PC-3 (cell line): ENCODE results near the gene PDSS1. TPM values are rescaled to one million over a fixed set of nuclear protein-coding genes. Genes with fewer than 3 reads are reported as not detected.

Experiments used
- ATAC-seq: fragments of 200-7000 bp; cut with Tn5 transposase; 2 replicates; pipeline ENCODE4 v1.9.1; 2020; ENCODE audit warnings: mild to moderate bottlenecking, moderate library complexity
- BruUV-seq: library from RNA; stranded (reverse); fragments of 400-500 nt; replicated peaks from 2 replicates; lab custom pipeline; 2021; lab: Mats Ljungman, UMichigan
- CTCF ChIA-PET: fragments of 300-600 bp; sonication (Branson Sonifier 250); formaldehyde crosslinking; loops from one replicate; lab custom pipeline; 2022; ENCODE audit warnings: antibody characterized with exemption; lab: Charles Lee
- POLR2A ChIA-PET: fragments of 300-600 bp; sonication (Branson Sonifier 250); formaldehyde crosslinking; loops from one replicate; lab custom pipeline; 2022; ENCODE audit warnings: antibody characterized with exemption; ENCODE audit not compliant: unreplicated experiment; lab: Charles Lee
- DNase-seq: peaks from one replicate; pipeline ENCODE4 v3.0.0-alpha.2; 2015
- H2AFZ ChIP-seq: fragments of 300-600 bp; sonication (generic); 2 replicates; pipeline ENCODE4 v1.6.0; 2016; ENCODE audit warnings: antibody characterized with exemption, low read length
- H3F3A ChIP-seq: fragments of 300-600 bp; sonication (generic); one replicate; pipeline ENCODE4 v1.6.0; 2017; ENCODE audit warnings: antibody characterized with exemption, low read length, control low read depth, mild to moderate bottlenecking; ENCODE audit not compliant: unreplicated experiment
- H3K27ac ChIP-seq: fragments of 300-600 bp; sonication (generic); 2 replicates; pipeline ENCODE4 v1.5.1; 2016; ENCODE audit warnings: mild to moderate bottlenecking, low read length
- H3K27me3 ChIP-seq: fragments of 300-600 bp; sonication (generic); 2 replicates; pipeline ENCODE4 v1.6.1; 2016; ENCODE audit warnings: low read length, mixed read lengths
- H3K36me3 ChIP-seq: fragments of 300-600 bp; sonication (generic); 2 replicates; pipeline ENCODE4 v1.6.1; 2016; ENCODE audit warnings: low read depth, mixed run types, low read length, mixed read lengths
- H3K4me1 ChIP-seq: fragments of 300-600 bp; sonication (generic); 2 replicates; pipeline ENCODE4 v1.5.1; 2016; ENCODE audit warnings: low read length; ENCODE audit not compliant: insufficient read depth
- H3K4me2 ChIP-seq: fragments of 300-600 bp; sonication (generic); 2 replicates; pipeline ENCODE4 v1.6.0; 2016; ENCODE audit warnings: low read length
- H3K4me3 ChIP-seq: fragments of 300-600 bp; sonication (generic); 2 replicates; pipeline ENCODE4 v1.5.1; 2016; ENCODE audit warnings: mild to moderate bottlenecking, low read length, mixed read lengths
- H3K79me2 ChIP-seq: fragments of 300-600 bp; sonication (generic); 2 replicates; pipeline ENCODE4 v1.6.1; 2017; ENCODE audit warnings: low read length, mixed read lengths
- H3K9ac ChIP-seq: fragments of 300-600 bp; sonication (generic); 2 replicates; pipeline ENCODE4 v1.6.0; 2016; ENCODE audit warnings: mild to moderate bottlenecking, low read length
- H3K9me2 ChIP-seq: fragments of 300-600 bp; sonication (generic); replicated peaks from 2 replicates; pipeline ENCODE4 v1.6.1; 2016; ENCODE audit warnings: mixed run types, low read length, mixed read lengths
- H3K9me3 ChIP-seq: fragments of 300-600 bp; sonication (generic); 2 replicates; pipeline ENCODE4 v1.6.1; 2016; ENCODE audit warnings: low read length, mixed read lengths
- H4K20me1 ChIP-seq: fragments of 300-600 bp; sonication (generic); 2 replicates; pipeline ENCODE4 v1.6.1; 2016; ENCODE audit warnings: low read length, mixed read lengths
- CTCF ChIP-seq: fragments of 300-600 bp; sonication (generic); conservative IDR thresholded peaks from 2 replicates; pipeline ENCODE4 v1.5.1; 2017; ENCODE audit warnings: antibody characterized with exemption, low read depth, mild to moderate bottlenecking, low read length
- EZH2 ChIP-seq: fragments of 300-600 bp; sonication (generic); IDR thresholded peaks from one replicate; pipeline ENCODE4 v1.6.1; 2017; ENCODE audit warnings: antibody characterized with exemption, mild to moderate bottlenecking, low read length; ENCODE audit not compliant: unreplicated experiment
- EZH2phosphoT487 ChIP-seq: fragments of 300-600 bp; sonication (generic); IDR thresholded peaks from 2 replicates; pipeline ENCODE4 v1.6.1; 2018; ENCODE audit warnings: mild to moderate bottlenecking, antibody characterized with exemption, low read length, borderline replicate concordance
- intact Hi-C: fragments of 100-400 bp; cut with micrococcal nuclease; formaldehyde crosslinking; loops from 2 replicates; pipeline ENCODE4 v1.9.0; 2023
- total RNA-seq: library from RNA; depleted of rRNA; stranded (reverse); fragments of >200 nt; gene quantifications from 2 replicates; pipeline ENCODE4 v1.2.3, GENCODE V29; 2014

Gene PDSS1
- total RNA-seq, 1 experiment from 2014 or later: 16.8 TPM

- Histone ChIP-seq H4K20me1 (no peaks in the 10 kb centered on the region), H3K9ac (no peak overlapping the region), H3K9me2 (no peaks in the 10 kb centered on the region), H3K4me2 (no peak overlapping the region), H3K9me3 (no peaks in the 10 kb centered on the region), H3F3A (no peaks in the 10 kb centered on the region), H3K4me3 (no peak overlapping the region), H3K27me3 (0 out of 2 replicates have a peak, but pooled peaks cover 13% of the 10 kb centered on the region), H2AFZ (no peak overlapping the region), H3K4me1 (no peaks in the 10 kb centered on the region), H3K36me3 (no peaks in the 10 kb centered on the region), H3K79me2 (no peaks in the 10 kb centered on the region), H3K27ac (no peak overlapping the region)
- ChIA-PET CTCF (no interaction called here), POLR2A (no interaction called here)
- TF ChIP-seq CTCF: no peak
- no peak for TF ChIP-seq EZH2phosphoT487
- TF ChIP-seq EZH2: no peak
- no TSS peak for BruUV-seq
- DNase-seq (no peak), ATAC-seq (no peak)
- intact Hi-C loops: no loop called here
Observed at GRCh38 chr10:26653004-26653403, 44.5 kb upstream of the PDSS1 start.

- H3K4me2 ChIP-seq: no peak overlapping the region
- no peaks in the 10 kb centered on the region for H3F3A ChIP-seq
- H2AFZ ChIP-seq: no peak overlapping the region
- intact Hi-C loops: no loop called here
- BruUV-seq: no TSS peak
- H3K9me2 ChIP-seq: no peaks in the 10 kb centered on the region
- ChIA-PET POLR2A (interaction anchor here (0.7 kb wide), 1 partner anchor 97 kb away, joined by 3 read pairs; no protein-coding TSS in a partner anchor), CTCF (no interaction called here)
- peaks cover 7% of the 10 kb centered on the region; the same call in 1 of the 2 replicates for H3K27me3 ChIP-seq
- H3K27ac ChIP-seq: no peak overlapping the region
- H4K20me1 ChIP-seq: no peaks in the 10 kb centered on the region
- H3K4me1 ChIP-seq: no peaks in the 10 kb centered on the region
- no peaks in the 10 kb centered on the region for H3K9me3 ChIP-seq
- H3K79me2 ChIP-seq: no peaks in the 10 kb centered on the region
- H3K4me3 ChIP-seq: no peak overlapping the region
- no peaks in the 10 kb centered on the region for H3K36me3 ChIP-seq
- TF ChIP-seq EZH2: no peak
- no peak for TF ChIP-seq CTCF
- TF ChIP-seq EZH2phosphoT487: no peak
- DNase-seq (no peak), ATAC-seq (no peak)
- no peak overlapping the region for H3K9ac ChIP-seq
Observed at GRCh38 chr10:26655746-26656145, 41.8 kb upstream of the PDSS1 start.

GRCh38 chr10:26662864-26663263, 34.6 kb upstream of the PDSS1 start:
- ATAC-seq (no peak), DNase-seq (no peak)
- H3K4me2 ChIP-seq: no peak overlapping the region
- no peak overlapping the region for H3K4me3 ChIP-seq
- no peaks in the 10 kb centered on the region for H4K20me1 ChIP-seq
- H3K79me2 ChIP-seq: no peaks in the 10 kb centered on the region
- no peak overlapping the region for H3K27ac ChIP-seq
- TF ChIP-seq EZH2 (no peak), CTCF (no peak), EZH2phosphoT487 (no peak)
- BruUV-seq: no TSS peak
- CTCF ChIA-PET: no interaction called here
- H2AFZ ChIP-seq: no peak overlapping the region
- no peaks in the 10 kb centered on the region for H3K9me3 ChIP-seq
- no peaks in the 10 kb centered on the region for H3K36me3 ChIP-seq
- peaks cover 19% of the 10 kb centered on the region; the same call in 1 of the 2 replicates for H3K27me3 ChIP-seq
- no peak overlapping the region for H3K9ac ChIP-seq
- no peaks in the 10 kb centered on the region for H3K9me2 ChIP-seq
- H3K4me1 ChIP-seq: no peaks in the 10 kb centered on the region
- H3F3A ChIP-seq: no peaks in the 10 kb centered on the region
- intact Hi-C loops: no loop called here
- POLR2A ChIA-PET: no interaction called here
